ENCODE results near the gene CLIC5.

DNA sequence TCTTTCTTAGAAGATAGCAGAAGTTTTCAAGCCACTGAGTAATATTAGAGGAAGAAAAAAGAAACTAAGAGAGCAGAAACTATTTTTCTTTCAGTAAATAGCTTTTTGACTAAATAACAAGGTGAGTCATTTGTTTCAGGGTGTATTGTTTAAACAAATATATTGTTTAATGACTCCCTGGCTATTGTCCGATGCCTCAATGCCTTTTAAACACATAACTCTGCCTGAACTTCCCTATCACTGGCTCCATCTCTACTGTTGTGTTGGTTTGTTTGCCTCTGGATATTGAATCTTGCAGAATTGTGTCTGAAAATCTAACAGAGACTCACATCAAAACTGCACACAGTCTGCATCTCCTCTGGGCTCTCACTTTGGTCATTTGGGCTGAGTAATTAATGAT, 19.6 kb upstream of the CLIC5 start:
- TF ChIP-seq, protein P1, sequence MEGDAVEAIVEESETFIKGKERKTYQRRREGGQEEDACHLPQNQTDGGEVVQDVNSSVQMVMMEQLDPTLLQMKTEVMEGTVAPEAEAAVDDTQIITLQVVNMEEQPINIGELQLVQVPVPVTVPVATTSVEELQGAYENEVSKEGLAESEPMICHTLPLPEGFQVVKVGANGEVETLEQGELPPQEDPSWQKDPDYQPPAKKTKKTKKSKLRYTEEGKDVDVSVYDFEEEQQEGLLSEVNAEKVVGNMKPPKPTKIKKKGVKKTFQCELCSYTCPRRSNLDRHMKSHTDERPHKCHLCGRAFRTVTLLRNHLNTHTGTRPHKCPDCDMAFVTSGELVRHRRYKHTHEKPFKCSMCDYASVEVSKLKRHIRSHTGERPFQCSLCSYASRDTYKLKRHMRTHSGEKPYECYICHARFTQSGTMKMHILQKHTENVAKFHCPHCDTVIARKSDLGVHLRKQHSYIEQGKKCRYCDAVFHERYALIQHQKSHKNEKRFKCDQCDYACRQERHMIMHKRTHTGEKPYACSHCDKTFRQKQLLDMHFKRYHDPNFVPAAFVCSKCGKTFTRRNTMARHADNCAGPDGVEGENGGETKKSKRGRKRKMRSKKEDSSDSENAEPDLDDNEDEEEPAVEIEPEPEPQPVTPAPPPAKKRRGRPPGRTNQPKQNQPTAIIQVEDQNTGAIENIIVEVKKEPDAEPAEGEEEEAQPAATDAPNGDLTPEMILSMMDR (IDR thresholded peaks at IDR 0.05) = no peak
- TF ChIP-seq POLR2A (IDR thresholded peaks at IDR 0.05) = no peak
